HepG2 (cell line): ENCODE measurements around the gene KIAA0825. TPM values are rescaled to one million over a fixed set of nuclear protein-coding genes. Genes with fewer than 3 reads are reported as not detected.

Experiments
- GATAD2A ChIP-seq: IDR thresholded peaks from 2 replicates; pipeline ENCODE4 v1.6.1; 2016
- KAT2B ChIP-seq: fragments of 150-350 bp; IDR thresholded peaks from 2 replicates; pipeline ENCODE4 v1.6.1; 2014; ENCODE audit warnings: low read depth, low read length, borderline replicate concordance
- KLF11 ChIP-seq: IDR thresholded peaks from 2 replicates; pipeline ENCODE4 v1.6.1; 2016; ENCODE audit warnings: missing compliant biosample characterization
- PHF21A ChIP-seq: sonication (generic); formaldehyde crosslinking; IDR thresholded peaks from 2 replicates; pipeline ENCODE4 v1.5.0; 2020; ENCODE audit warnings: mild to moderate bottlenecking, missing genetic modification reagents
- PPARG ChIP-seq: conservative IDR thresholded peaks from 2 replicates; pipeline ENCODE4 v1.6.1; 2016; ENCODE audit warnings: missing biosample characterization, missing genetic modification reagents
- SIN3A ChIP-seq: IDR thresholded peaks from 2 replicates; pipeline ENCODE4 v1.6.1; 2011; ENCODE audit warnings: low read depth, mild to moderate bottlenecking, control low read depth, low read length, borderline replicate concordance
- SP2 ChIP-seq: sonication (generic); formaldehyde crosslinking; IDR thresholded peaks from 2 replicates; pipeline ENCODE4 v1.5.1; 2020; ENCODE audit warnings: mild to moderate bottlenecking, missing genetic modification reagents
- SP5 ChIP-seq: IDR thresholded peaks from 2 replicates; pipeline ENCODE4 v1.6.1; 2016; ENCODE audit warnings: low read depth, borderline replicate concordance
- ZFAT ChIP-seq: sonication (generic); formaldehyde crosslinking; conservative IDR thresholded peaks from 2 replicates; pipeline ENCODE4 v1.8.1; 2023; ENCODE audit warnings: missing genetic modification reagents, inconsistent platforms
- ZMYM4 ChIP-seq: sonication (generic); formaldehyde crosslinking; IDR thresholded peaks from 2 replicates; pipeline ENCODE4 v1.8.1; 2023; ENCODE audit warnings: mild to moderate bottlenecking, missing genetic modification reagents
- ZNF709 ChIP-seq: sonication (generic); formaldehyde crosslinking; IDR thresholded peaks from 2 replicates; pipeline ENCODE4 v1.5.0; 2020; ENCODE audit warnings: mild to moderate bottlenecking, missing genetic modification reagents
- polyA plus RNA-seq, 8 experiments: library from polyadenylated mRNA; depleted of rRNA in 3 of 8; stranded (reverse) in 7 of 8; unstranded in 1 of 8; fragments of >200 nt; fragmentation: Illumina TruSeq in 4 of 8; extraction: Trizol in 4 of 8; gene quantifications; 2 replicates each; pipeline versions ENCODE4 v1.2.1 to v1.2.3, GENCODE V29; 2011 to 2016; ENCODE audit warnings: low read depth in 4 of 8, missing spikeins in 1 of 8, mixed read lengths in 1 of 8; ENCODE audit not compliant: insufficient read depth in 1 of 8
- total RNA-seq, 5 experiments: library from RNA; depleted of rRNA; stranded (reverse); fragments of >200 nt; fragmentation: Illumina TruSeq; extraction: Trizol; gene quantifications; 2 replicates each; pipeline ENCODE4 v1.2.3, GENCODE V29; 2016; ENCODE audit warnings: low read depth in 1 of 5
- TF ChIP-seq, protein P1 (sequence below): sonication (generic); formaldehyde crosslinking; conservative IDR thresholded peaks from 2 replicates; pipeline ENCODE4 v1.5.0; 2020; ENCODE audit warnings: missing genetic modification reagents
- TF ChIP-seq, protein P2 (sequence below): IDR thresholded peaks from 2 replicates; pipeline ENCODE4 v1.6.1; 2018; ENCODE audit warnings: missing genetic modification reagents, mild to moderate bottlenecking, missing compliant biosample characterization
- TF ChIP-seq, protein P3 (sequence below): sonication (generic); formaldehyde crosslinking; IDR thresholded peaks from 2 replicates; pipeline ENCODE4 v1.4.0; 2020; ENCODE audit warnings: missing genetic modification reagents, mild to moderate bottlenecking, borderline replicate concordance
- TF ChIP-seq, protein P4 (sequence below): sonication (generic); formaldehyde crosslinking; conservative IDR thresholded peaks from 2 replicates; pipeline ENCODE4 v1.4.0; 2020; ENCODE audit warnings: mild to moderate bottlenecking, missing genetic modification reagents, moderate library complexity
- TF ChIP-seq, protein P5 (sequence below): sonication (generic); formaldehyde crosslinking; IDR thresholded peaks from 2 replicates; pipeline ENCODE4 v1.9.0; 2022; ENCODE audit warnings: missing genetic modification reagents, mild to moderate bottlenecking, borderline replicate concordance
- TF ChIP-seq, protein P6 (sequence below): sonication (generic); formaldehyde crosslinking; IDR thresholded peaks from 2 replicates; pipeline ENCODE4 v1.4.0; 2020; ENCODE audit warnings: missing genetic modification reagents

The KIAA0825 gene
- total and polyA plus RNA-seq, 2 of the 13 experiments (the other 11 are each of a cell fraction or from before 2014, with no cell fraction given), result 0.05 to 0.51 TPM

GRCh38 chr5:94111209-94112004 is 507.0 kb downstream of the KIAA0825 start (continued):
- TF ChIP-seq, protein P1, sequence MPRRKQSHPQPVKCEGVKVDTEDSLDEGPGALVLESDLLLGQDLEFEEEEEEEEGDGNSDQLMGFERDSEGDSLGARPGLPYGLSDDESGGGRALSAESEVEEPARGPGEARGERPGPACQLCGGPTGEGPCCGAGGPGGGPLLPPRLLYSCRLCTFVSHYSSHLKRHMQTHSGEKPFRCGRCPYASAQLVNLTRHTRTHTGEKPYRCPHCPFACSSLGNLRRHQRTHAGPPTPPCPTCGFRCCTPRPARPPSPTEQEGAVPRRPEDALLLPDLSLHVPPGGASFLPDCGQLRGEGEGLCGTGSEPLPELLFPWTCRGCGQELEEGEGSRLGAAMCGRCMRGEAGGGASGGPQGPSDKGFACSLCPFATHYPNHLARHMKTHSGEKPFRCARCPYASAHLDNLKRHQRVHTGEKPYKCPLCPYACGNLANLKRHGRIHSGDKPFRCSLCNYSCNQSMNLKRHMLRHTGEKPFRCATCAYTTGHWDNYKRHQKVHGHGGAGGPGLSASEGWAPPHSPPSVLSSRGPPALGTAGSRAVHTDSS (CRISPR knock-in tag), result no peak
- TF ChIP-seq SP5 (CRISPR knock-in tag) (peak; percentile 82; the same call in 1 of the 2 replicates), KLF11 (CRISPR knock-in tag) (no peak), KAT2B (no peak), PHF21A (CRISPR knock-in tag) (peak; percentile 86; the same call in 1 of the 2 replicates), GATAD2A (CRISPR knock-in tag) (peak; percentile 74), SIN3A (peak; percentile 86), ZNF709 (CRISPR knock-in tag) (peak; percentile 69; the same call in 1 of the 2 replicates), ZMYM4 (CRISPR knock-in tag) (peak; percentile 98), SP2 (CRISPR knock-in tag) (no peak), PPARG (CRISPR knock-in tag) (no peak), ZFAT (0 out of 2 replicates have a peak, but pooled peaks have one; percentile 14)
- TF ChIP-seq, protein P2, sequence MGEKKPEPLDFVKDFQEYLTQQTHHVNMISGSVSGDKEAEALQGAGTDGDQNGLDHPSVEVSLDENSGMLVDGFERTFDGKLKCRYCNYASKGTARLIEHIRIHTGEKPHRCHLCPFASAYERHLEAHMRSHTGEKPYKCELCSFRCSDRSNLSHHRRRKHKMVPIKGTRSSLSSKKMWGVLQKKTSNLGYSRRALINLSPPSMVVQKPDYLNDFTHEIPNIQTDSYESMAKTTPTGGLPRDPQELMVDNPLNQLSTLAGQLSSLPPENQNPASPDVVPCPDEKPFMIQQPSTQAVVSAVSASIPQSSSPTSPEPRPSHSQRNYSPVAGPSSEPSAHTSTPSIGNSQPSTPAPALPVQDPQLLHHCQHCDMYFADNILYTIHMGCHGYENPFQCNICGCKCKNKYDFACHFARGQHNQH, result peak; percentile 96
- TF ChIP-seq, protein P3, sequence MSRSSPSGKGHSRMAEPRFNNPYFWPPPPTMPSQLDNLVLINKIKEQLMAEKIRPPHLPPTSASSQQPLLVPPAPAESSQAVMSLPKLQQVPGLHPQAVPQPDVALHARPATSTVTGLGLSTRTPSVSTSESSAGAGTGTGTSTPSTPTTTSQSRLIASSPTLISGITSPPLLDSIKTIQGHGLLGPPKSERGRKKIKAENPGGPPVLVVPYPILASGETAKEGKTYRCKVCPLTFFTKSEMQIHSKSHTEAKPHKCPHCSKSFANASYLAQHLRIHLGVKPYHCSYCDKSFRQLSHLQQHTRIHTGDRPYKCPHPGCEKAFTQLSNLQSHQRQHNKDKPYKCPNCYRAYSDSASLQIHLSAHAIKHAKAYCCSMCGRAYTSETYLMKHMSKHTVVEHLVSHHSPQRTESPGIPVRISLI (CRISPR knock-in tag), result peak; percentile 53; the same call in 1 of the 2 replicates
- TF ChIP-seq, protein P4, sequence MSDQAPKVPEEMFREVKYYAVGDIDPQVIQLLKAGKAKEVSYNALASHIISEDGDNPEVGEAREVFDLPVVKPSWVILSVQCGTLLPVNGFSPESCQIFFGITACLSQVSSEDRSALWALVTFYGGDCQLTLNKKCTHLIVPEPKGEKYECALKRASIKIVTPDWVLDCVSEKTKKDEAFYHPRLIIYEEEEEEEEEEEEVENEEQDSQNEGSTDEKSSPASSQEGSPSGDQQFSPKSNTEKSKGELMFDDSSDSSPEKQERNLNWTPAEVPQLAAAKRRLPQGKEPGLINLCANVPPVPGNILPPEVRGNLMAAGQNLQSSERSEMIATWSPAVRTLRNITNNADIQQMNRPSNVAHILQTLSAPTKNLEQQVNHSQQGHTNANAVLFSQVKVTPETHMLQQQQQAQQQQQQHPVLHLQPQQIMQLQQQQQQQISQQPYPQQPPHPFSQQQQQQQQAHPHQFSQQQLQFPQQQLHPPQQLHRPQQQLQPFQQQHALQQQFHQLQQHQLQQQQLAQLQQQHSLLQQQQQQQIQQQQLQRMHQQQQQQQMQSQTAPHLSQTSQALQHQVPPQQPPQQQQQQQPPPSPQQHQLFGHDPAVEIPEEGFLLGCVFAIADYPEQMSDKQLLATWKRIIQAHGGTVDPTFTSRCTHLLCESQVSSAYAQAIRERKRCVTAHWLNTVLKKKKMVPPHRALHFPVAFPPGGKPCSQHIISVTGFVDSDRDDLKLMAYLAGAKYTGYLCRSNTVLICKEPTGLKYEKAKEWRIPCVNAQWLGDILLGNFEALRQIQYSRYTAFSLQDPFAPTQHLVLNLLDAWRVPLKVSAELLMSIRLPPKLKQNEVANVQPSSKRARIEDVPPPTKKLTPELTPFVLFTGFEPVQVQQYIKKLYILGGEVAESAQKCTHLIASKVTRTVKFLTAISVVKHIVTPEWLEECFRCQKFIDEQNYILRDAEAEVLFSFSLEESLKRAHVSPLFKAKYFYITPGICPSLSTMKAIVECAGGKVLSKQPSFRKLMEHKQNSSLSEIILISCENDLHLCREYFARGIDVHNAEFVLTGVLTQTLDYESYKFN (CRISPR knock-in tag), result peak; percentile 57; the same call in 1 of the 2 replicates
- TF ChIP-seq, protein P5, sequence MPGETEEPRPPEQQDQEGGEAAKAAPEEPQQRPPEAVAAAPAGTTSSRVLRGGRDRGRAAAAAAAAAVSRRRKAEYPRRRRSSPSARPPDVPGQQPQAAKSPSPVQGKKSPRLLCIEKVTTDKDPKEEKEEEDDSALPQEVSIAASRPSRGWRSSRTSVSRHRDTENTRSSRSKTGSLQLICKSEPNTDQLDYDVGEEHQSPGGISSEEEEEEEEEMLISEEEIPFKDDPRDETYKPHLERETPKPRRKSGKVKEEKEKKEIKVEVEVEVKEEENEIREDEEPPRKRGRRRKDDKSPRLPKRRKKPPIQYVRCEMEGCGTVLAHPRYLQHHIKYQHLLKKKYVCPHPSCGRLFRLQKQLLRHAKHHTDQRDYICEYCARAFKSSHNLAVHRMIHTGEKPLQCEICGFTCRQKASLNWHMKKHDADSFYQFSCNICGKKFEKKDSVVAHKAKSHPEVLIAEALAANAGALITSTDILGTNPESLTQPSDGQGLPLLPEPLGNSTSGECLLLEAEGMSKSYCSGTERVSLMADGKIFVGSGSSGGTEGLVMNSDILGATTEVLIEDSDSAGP, result peak; percentile 89; the same call in 1 of the 2 replicates
- TF ChIP-seq, protein P6, sequence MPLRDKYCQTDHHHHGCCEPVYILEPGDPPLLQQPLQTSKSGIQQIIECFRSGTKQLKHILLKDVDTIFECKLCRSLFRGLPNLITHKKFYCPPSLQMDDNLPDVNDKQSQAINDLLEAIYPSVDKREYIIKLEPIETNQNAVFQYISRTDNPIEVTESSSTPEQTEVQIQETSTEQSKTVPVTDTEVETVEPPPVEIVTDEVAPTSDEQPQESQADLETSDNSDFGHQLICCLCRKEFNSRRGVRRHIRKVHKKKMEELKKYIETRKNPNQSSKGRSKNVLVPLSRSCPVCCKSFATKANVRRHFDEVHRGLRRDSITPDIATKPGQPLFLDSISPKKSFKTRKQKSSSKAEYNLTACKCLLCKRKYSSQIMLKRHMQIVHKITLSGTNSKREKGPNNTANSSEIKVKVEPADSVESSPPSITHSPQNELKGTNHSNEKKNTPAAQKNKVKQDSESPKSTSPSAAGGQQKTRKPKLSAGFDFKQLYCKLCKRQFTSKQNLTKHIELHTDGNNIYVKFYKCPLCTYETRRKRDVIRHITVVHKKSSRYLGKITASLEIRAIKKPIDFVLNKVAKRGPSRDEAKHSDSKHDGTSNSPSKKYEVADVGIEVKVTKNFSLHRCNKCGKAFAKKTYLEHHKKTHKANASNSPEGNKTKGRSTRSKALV (CRISPR knock-in tag), result peak; percentile 64; the same call in 1 of the 2 replicates
